ENCODE data around the gene PPP1R26. TPM values are rescaled to one million over a fixed set of nuclear protein-coding genes. Genes with fewer than 3 reads are reported as not detected.

PPP1R26 gene
- total and polyA plus RNA-seq, 9 of the 15 experiments (the other 6 are each of a cell fraction or from before 2014, with no cell fraction given), result 0.77 to 26.8 (median 9.3) TPM

- TF ChIP-seq TEAD4 (IDR thresholded peaks at IDR 0.05; ENCODE audit: low read length), result no peak
- 0 out of 2 replicates have a peak, but pooled peaks have one; percentile 17 for TF ChIP-seq TEAD4 (CRISPR knock-in tag; IDR thresholded peaks at IDR 0.05; ENCODE audit: borderline replicate concordance)
Observed at GRCh38 chr9:135503371-135504261, 24.0 kb downstream of the PPP1R26 start (continued).

- H3K36me3 ChIP-seq (ENCODE audit: control insufficient read depth, insufficient read depth, low read length), result peaks cover 42% of the 10 kb centered on the region
- H3K27me3 ChIP-seq (ENCODE audit: control insufficient read depth in 2 of 2, insufficient read depth in 2 of 2, low read length in 2 of 2), result no peaks in the 10 kb centered on the region
- DNase-seq (ENCODE audit: extremely low read depth in 1 of 4, low spot score in 3 of 4) (peak; percentile 40 to 77 (median 51)), ATAC-seq (peak; percentile 36), FAIRE-seq (peak; percentile 57)
- H3K4me1 ChIP-seq (replicated peaks in 1 of 2; ENCODE audit: control insufficient read depth in 2 of 2, insufficient read depth in 2 of 2, low read length in 2 of 2), result peaks cover 26 to 81% of the 10 kb centered on the region in 2 experiments
- no peak overlapping the region for H3K27ac ChIP-seq (ENCODE audit: extremely low read depth, low read depth, low read length)
- H3K4me2 ChIP-seq (ENCODE audit: insufficient read depth, low read length), result no peak overlapping the region
- no peaks in the 10 kb centered on the region for H3K9me3 ChIP-seq (replicated peaks; ENCODE audit: control insufficient read depth, insufficient read depth, low read depth, low read length)
- H2AFZ ChIP-seq (ENCODE audit: low read depth, low read length), result no peak overlapping the region
- H3K9me1 ChIP-seq (ENCODE audit: control insufficient read depth, insufficient read depth, low read length), result no peaks in the 10 kb centered on the region
- H3K4me3 ChIP-seq, result no peak overlapping the region
- no TSS peak for BruUV-seq (replicated peaks)
- 73% methylated on average over 21 of the region's 21 CpGs for WGBS (ENCODE audit: insufficient coverage, low coverage, missing lambda C conversion rate)
- CTCF ChIA-PET (ENCODE audit: low intra/inter-chr PET ratio), result interaction anchor here (1.5 kb wide), 1 partner anchor 98 kb away, joined by 3 read pairs; no protein-coding TSS in a partner anchor
- POLR2A ChIA-PET, result interaction anchor here (0.5 to 2.0 kb wide), 5 partner anchors 10 to 411 kb away, joined by 3 to 9 read pairs (median 3); no protein-coding TSS in a partner anchor
- in situ Hi-C loops (cut with MboI) (no loop called here), intact Hi-C loops (cut with micrococcal nuclease) (no loop called here)
- H4K20me1 ChIP-seq (replicated peaks; ENCODE audit: control insufficient read depth, insufficient read depth, low read length), result peaks cover 21% of the 10 kb centered on the region
- H3K9ac ChIP-seq (ENCODE audit: insufficient read depth in 1 of 2, low read depth in 2 of 2, low read length in 2 of 2), result peak overlapping the region in 1 of 2 experiments; percentile 86; a peak in 2 of 4 replicates
- peaks cover 41% of the 10 kb centered on the region for H3K79me2 ChIP-seq (ENCODE audit: control insufficient read depth, insufficient read depth, low read length)
- no peak for TF ChIP-seq CREB5 (CRISPR knock-in tag; IDR thresholded peaks at IDR 0.05)
- TF ChIP-seq RBFOX2 (IDR thresholded peaks at IDR 0.05; ENCODE audit: low read depth, low read length), result peak; percentile 51
- no peak for TF ChIP-seq DPF2 (IDR thresholded peaks at IDR 0.05)
- TF ChIP-seq HMG20B (CRISPR knock-in tag; IDR thresholded peaks at IDR 0.05), result no peak
- peak; percentile 36; the same call in 1 of the 2 replicates for TF ChIP-seq CREB1 (IDR thresholded peaks at IDR 0.05)
- no peak for TF ChIP-seq CREB1 (CRISPR knock-in tag; IDR thresholded peaks at IDR 0.05)
- peak; percentile 17 for TF ChIP-seq RBM22 (IDR thresholded peaks at IDR 0.05; ENCODE audit: low read depth, low read length, poor library complexity, severe bottlenecking)
- TF ChIP-seq PML (IDR thresholded peaks at IDR 0.05; ENCODE audit: low read length), result 0 out of 2 replicates have a peak, but pooled peaks have one; percentile 35
- peak; percentile 63 for TF ChIP-seq BHLHE40 (IDR thresholded peaks at IDR 0.05; ENCODE audit: low read length)
- TF ChIP-seq CTCFL (IDR thresholded peaks at IDR 0.05; ENCODE audit: borderline replicate concordance, insufficient read depth, low read depth, low read length, poor library complexity, severe bottlenecking), result peak; percentile 52
- no peak for TF ChIP-seq ARID1B (IDR thresholded peaks at IDR 0.05)
- TF ChIP-seq ETV6 (IDR thresholded peaks at IDR 0.05; ENCODE audit: borderline replicate concordance in 1 of 2, low read depth in 2 of 2, low read length in 1 of 2), result no peak
- no peak for TF ChIP-seq ETV6 (CRISPR knock-in tag; IDR thresholded peaks at IDR 0.05; ENCODE audit: borderline replicate concordance)
Observed at GRCh38 chr9:135504262-135505243, 25.0 kb downstream of the PPP1R26 start.

Measured in K562 (cell line).